ENCODE measurements around the gene ALDH1L2.

The ALDH1L2 gene

GRCh38 chr12:104975587-104976343, 108.5 kb downstream of the ALDH1L2 start:
- DNase-seq: no peak

GRCh38 chr12:104974626-104975290, 109.5 kb downstream of the ALDH1L2 start:
- no peak for DNase-seq

GRCh38 chr12:104973250-104973649, 111.0 kb downstream of the ALDH1L2 start:
- DNase-seq: no peak

GRCh38 chr12:104971306-104971705, 113.0 kb downstream of the ALDH1L2 start:
- DNase-seq: no peak

Measured in activated CD4-positive, alpha-beta T cell treated with anti-CD3 and anti-CD28 coated beads, Interleukin-2, amount 50 U/mL, for 4 hours (primary cell).